Tibial nerve (tissue), 4 donors: ENCODE measurements around the gene CDH12. TPM values are rescaled to one million over a fixed set of nuclear protein-coding genes. Genes with fewer than 3 reads are reported as not detected.

ENCODE experiments used
- DNase-seq, 2 donors: peaks; one replicate each; pipeline ENCODE4 v3.0.0-alpha.2; 2019; ENCODE audit warnings: low spot score in 2 of 2
- H3K27ac ChIP-seq, 4 donors: fragments of 200-600 bp; sonication (generic) in 3 of 4; one replicate each; pipeline ENCODE4 v1.5.1; 2017 to 2019; ENCODE audit warnings: mild to moderate bottlenecking in 1 of 4
- H3K27me3 ChIP-seq, 2 donors: fragments of 200-600 bp; sonication (generic) in 1 of 2; one replicate each; pipeline versions ENCODE4 v1.5.1 to v1.6.0; 2017 to 2019
- H3K36me3 ChIP-seq, 3 donors: fragments of 200-600 bp; sonication (generic); one replicate each; pipeline ENCODE4 v1.5.1; 2018 to 2019
- H3K4me1 ChIP-seq, 4 donors: fragments of 200-600 bp; sonication (generic) in 3 of 4; one replicate each; pipeline ENCODE4 v1.5.1; 2017 to 2019
- H3K4me3 ChIP-seq, 4 donors: fragments of 200-600 bp; sonication (generic) in 3 of 4; one replicate each; pipeline ENCODE4 v1.5.1; 2017 to 2019; ENCODE audit warnings: mild to moderate bottlenecking in 1 of 4, moderate library complexity in 1 of 4
- H3K9me3 ChIP-seq, 4 donors: fragments of 200-600 bp; sonication (generic) in 3 of 4; one replicate each; pipeline ENCODE4 v1.5.1; 2017 to 2019
- EP300 ChIP-seq, 2 donors: sonication (generic); formaldehyde crosslinking; IDR thresholded peaks; one replicate each; pipeline ENCODE4 v1.6.1; 2017; ENCODE audit warnings: antibody characterized with exemption in 2 of 2, mild to moderate bottlenecking in 1 of 2
- POLR2A ChIP-seq, 2 donors: fragments of 450-650 bp; IDR thresholded peaks; one replicate each; pipeline ENCODE4 v1.6.1; 2017; ENCODE audit warnings: antibody characterized with exemption in 2 of 2, mild to moderate bottlenecking in 2 of 2, moderate library complexity in 2 of 2
- WGBS, 2 donors: methylation state at CpG; one replicate each; pipeline ENCODE4 v1.1.5; 2018; 5-methylcytosine and 5-hydroxymethylcytosine counted together
- total RNA-seq, 4 donors: library from RNA; depleted of rRNA; stranded (reverse); fragments of >200 nt; gene quantifications; one replicate each; pipeline ENCODE4 v1.1.0, GENCODE V29; 2016
- TF ChIP-seq, protein P1 (sequence below), 5 experiments: fragments of 200-600 bp in 3 of 5; fragments of 450-650 bp in 2 of 5; sonication (generic) in 3 of 5; IDR thresholded peaks; one replicate each; pipeline ENCODE4 v1.5.1; 2016 to 2019; ENCODE audit warnings: antibody characterized with exemption in 5 of 5, mild to moderate bottlenecking in 3 of 5, moderate library complexity in 2 of 5

CDH12 gene
- total RNA-seq, 4 donors from 2014 or later = 0.30 TPM; not detected in 3

DNA sequence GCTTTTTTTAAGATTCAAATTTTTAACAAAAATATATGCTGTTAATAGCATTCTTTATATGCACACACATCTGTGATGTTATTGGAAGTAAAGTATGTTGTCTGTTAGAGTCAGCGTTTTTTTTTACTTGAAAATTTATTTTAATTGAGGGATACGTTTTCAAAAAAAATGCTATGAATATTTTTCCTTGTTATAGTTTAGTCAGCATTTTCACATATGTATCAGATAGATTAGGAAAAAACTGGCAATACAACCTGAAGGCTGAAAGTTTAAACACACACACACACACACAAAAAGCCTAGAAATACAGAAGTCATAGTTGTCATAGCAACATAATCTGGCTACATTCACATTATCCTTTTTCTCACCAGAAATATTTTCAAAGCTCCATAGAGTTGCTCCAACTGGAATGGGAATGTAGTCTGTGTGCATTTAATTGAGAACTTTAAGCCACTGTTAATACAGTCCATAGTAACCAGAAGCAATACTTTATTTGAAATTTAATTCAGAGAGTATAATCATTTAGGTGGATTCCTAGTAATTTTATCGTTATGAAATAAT is 116.6 kb downstream of the CDH12 start:
- Histone ChIP-seq H3K27me3 (no peaks in the 10 kb centered on the region), H3K9me3 (no peaks in the 10 kb centered on the region), H3K36me3 (no peaks in the 10 kb centered on the region), H3K27ac (no peak overlapping the region), H3K4me3 (no peak overlapping the region), H3K4me1 (no peaks in the 10 kb centered on the region)
- WGBS, 2 donors = 63 to 66% methylated on average over 3 of the region's 3 CpGs
- no peak for TF ChIP-seq POLR2A (IDR thresholded peaks at IDR 0.05)
- TF ChIP-seq, protein P1, sequence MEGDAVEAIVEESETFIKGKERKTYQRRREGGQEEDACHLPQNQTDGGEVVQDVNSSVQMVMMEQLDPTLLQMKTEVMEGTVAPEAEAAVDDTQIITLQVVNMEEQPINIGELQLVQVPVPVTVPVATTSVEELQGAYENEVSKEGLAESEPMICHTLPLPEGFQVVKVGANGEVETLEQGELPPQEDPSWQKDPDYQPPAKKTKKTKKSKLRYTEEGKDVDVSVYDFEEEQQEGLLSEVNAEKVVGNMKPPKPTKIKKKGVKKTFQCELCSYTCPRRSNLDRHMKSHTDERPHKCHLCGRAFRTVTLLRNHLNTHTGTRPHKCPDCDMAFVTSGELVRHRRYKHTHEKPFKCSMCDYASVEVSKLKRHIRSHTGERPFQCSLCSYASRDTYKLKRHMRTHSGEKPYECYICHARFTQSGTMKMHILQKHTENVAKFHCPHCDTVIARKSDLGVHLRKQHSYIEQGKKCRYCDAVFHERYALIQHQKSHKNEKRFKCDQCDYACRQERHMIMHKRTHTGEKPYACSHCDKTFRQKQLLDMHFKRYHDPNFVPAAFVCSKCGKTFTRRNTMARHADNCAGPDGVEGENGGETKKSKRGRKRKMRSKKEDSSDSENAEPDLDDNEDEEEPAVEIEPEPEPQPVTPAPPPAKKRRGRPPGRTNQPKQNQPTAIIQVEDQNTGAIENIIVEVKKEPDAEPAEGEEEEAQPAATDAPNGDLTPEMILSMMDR (IDR thresholded peaks at IDR 0.05) = no peak
- TF ChIP-seq EP300 (IDR thresholded peaks at IDR 0.05) = no peak
- no peak for DNase-seq

DNA sequence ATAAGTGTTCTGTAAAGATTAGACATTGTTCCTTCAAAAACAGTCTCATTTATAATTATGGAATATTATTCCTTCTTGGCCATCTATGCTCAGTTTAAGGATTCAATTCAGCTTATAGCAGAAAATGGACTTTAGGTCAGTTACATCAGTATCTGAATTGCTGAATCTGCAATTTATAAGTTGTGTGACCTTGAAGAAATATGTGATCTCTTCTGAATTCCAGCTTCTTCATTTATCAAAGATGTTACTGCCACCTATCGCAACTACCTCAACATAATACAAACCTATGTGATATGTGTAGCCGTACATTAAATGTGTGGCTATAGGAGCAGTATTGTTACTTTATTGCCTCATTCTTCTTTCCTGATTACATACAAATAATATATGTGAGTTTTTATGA is 118.2 kb downstream of the CDH12 start:
- WGBS, 2 donors = 91 to 95% methylated on average over 2 of the region's 2 CpGs
- TF ChIP-seq EP300 (IDR thresholded peaks at IDR 0.05) (no peak), POLR2A (IDR thresholded peaks at IDR 0.05) (no peak)
- TF ChIP-seq, protein P1 (IDR thresholded peaks at IDR 0.05) = no peak

DNA sequence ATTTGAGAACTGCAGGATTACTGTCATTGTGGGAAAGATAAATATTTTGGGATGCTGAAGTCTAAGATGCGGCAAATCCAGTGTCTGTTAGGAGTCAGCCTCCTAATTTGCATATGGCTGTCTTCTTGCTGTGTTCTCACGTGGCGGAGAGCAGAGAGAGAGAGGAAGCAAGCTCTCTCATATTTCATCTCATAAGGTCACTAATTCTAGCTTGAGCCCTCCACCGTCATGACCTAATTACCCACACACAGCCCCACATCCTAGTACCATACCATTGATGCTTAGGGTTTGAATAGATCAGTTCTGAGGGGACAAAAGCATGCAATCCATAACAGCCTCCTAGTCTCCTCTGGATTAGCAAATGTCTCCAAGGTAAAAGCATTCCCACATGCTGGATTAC is 124.5 kb downstream of the CDH12 start:
- no peak for DNase-seq
- Histone ChIP-seq H3K27me3 (no peaks in the 10 kb centered on the region), H3K27ac (no peak overlapping the region), H3K4me3 (no peak overlapping the region), H3K9me3 (no peaks in the 10 kb centered on the region), H3K4me1 (no peaks in the 10 kb centered on the region), H3K36me3 (no peaks in the 10 kb centered on the region)
- WGBS, 2 donors = 49 to 51% methylated on average over 4 of the region's 4 CpGs
- TF ChIP-seq EP300 (IDR thresholded peaks at IDR 0.05) = no peak
- TF ChIP-seq, protein P1 (IDR thresholded peaks at IDR 0.05) = no peak
- no peak for TF ChIP-seq POLR2A (IDR thresholded peaks at IDR 0.05)

More for the DNA sequence above, 118.2 kb downstream of the CDH12 start:
- Histone ChIP-seq H3K27ac (no peak overlapping the region), H3K27me3 (no peaks in the 10 kb centered on the region), H3K4me1 (no peaks in the 10 kb centered on the region), H3K4me3 (no peak overlapping the region), H3K9me3 (no peaks in the 10 kb centered on the region), H3K36me3 (no peaks in the 10 kb centered on the region)
- DNase-seq = no peak

DNA sequence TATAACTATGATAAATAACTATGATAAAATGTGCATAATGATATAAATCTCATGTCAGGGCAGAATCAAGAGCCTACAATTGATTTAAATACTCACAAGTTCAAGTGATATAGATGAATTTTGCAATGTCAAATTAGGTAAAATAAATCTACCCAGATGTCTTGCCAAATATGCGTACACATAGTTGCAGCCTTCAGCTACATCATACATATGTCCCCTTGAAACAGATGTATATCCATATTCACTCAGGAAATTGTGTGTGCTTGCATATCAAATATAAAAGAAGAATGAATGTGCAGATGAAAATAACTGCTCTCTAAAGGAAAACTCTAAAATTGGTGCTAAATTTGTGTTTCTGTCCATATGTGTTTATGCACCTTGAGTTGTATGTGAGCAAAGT is 130.7 kb downstream of the CDH12 start:
- no peaks in the 10 kb centered on the region for H3K36me3 ChIP-seq
- H3K27me3 ChIP-seq = no peaks in the 10 kb centered on the region
- peaks cover 0 to 3% (median 0%) of the 10 kb centered on the region in 4 donors for H3K9me3 ChIP-seq
- no peaks in the 10 kb centered on the region for H3K4me1 ChIP-seq
- TF ChIP-seq EP300 (IDR thresholded peaks at IDR 0.05) (no peak), POLR2A (IDR thresholded peaks at IDR 0.05) (no peak)
- TF ChIP-seq, protein P1 (IDR thresholded peaks at IDR 0.05) = no peak
- no peak overlapping the region for H3K27ac ChIP-seq
- WGBS, 2 donors = 91 to 96% methylated on average over 1 of the region's 1 CpG
- DNase-seq = no peak
- H3K4me3 ChIP-seq = no peak overlapping the region

DNA sequence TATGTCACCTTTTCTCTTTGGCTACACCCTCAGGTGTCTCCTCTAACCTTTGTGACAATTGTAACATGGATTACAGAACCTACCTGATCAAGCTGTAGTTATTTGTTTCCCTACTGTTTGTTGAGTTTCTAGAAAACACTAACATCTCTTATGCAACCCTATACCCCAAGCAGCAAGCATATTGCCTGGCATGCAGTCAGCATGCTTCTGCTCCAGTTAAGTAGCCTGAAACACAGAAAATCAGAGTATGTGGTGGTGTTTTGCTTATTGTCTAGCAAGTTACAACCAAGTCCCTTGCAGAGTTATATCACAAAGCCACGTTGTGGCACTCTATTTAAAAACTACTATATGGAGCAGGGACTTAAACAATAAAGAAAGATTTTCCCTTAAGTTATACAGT is 131.1 kb downstream of the CDH12 start:
- no peaks in the 10 kb centered on the region for H3K36me3 ChIP-seq
- no peak for DNase-seq
- no peak for TF ChIP-seq EP300 (IDR thresholded peaks at IDR 0.05)
- TF ChIP-seq, protein P1 (IDR thresholded peaks at IDR 0.05) = no peak
- no peak for TF ChIP-seq POLR2A (IDR thresholded peaks at IDR 0.05)
- H3K4me1 ChIP-seq = no peaks in the 10 kb centered on the region
- no peak overlapping the region for H3K27ac ChIP-seq
- no peak overlapping the region for H3K4me3 ChIP-seq
- 45 to 64% methylated on average over 1 of the region's 1 CpG for WGBS, 2 donors
- no peaks in the 10 kb centered on the region for H3K27me3 ChIP-seq
- H3K9me3 ChIP-seq = peaks cover 0 to 3% (median 0%) of the 10 kb centered on the region in 4 donors
